HT-29 (cell line): ENCODE results near the gene DCP1A. TPM values are rescaled to one million over a fixed set of nuclear protein-coding genes. Genes with fewer than 3 reads are reported as not detected.
"Not testable (repeated sequence)": the region's sequence is repeated elsewhere in the genome, so short reads cannot be mapped to it uniquely, and the experiment has no call there.

Source experiments
- DNase-seq: peaks from one replicate; pipeline ENCODE4 v3.0.0-alpha.2; 2015; ENCODE audit warnings: low spot score
- total RNA-seq: library from RNA; depleted of rRNA; stranded (reverse); fragments of >200 nt; shearing (Covaris generic); gene quantifications from 2 replicates; pipeline ENCODE4 v1.2.3, GENCODE V29; 2014

The DCP1A gene
- total RNA-seq, 1 experiment from 2014 or later = 7.3 TPM

- no peak for DNase-seq
Observed at GRCh38 chr3:53267766-53268165, 79.6 kb downstream of the DCP1A start.

GRCh38 chr3:53264718-53265117, 82.6 kb downstream of the DCP1A start:
- peak; percentile 39 for DNase-seq

GRCh38 chr3:53263907-53264306, 83.4 kb downstream of the DCP1A start:
- no peak for DNase-seq

GRCh38 chr3:53261712-53262111, 85.6 kb downstream of the DCP1A start:
- no peak for DNase-seq

GRCh38 chr3:53260286-53260785, 87.0 kb downstream of the DCP1A start:
- no peak for DNase-seq

- no peak for DNase-seq
Observed at GRCh38 chr3:53259427-53260259, 87.7 kb downstream of the DCP1A start.

- no peak for DNase-seq
Observed at GRCh38 chr3:53258600-53259426, 88.5 kb downstream of the DCP1A start.

GRCh38 chr3:53257465-53257864, 89.9 kb downstream of the DCP1A start:
- DNase-seq = no peak

GRCh38 chr3:53256704-53257055, 90.7 kb downstream of the DCP1A start:
- DNase-seq = no peak

- DNase-seq = peak; percentile 80
Observed at GRCh38 chr3:53255775-53256703, 91.3 kb downstream of the DCP1A start, which contains the start of gene TKT. Gene TKT, minus strand, starts transcription at chr3:53256022. Its CDS starts 80 bp downstream, at chr3:53255942.

- DNase-seq = no peak
Observed at GRCh38 chr3:53255423-53255774, 91.9 kb downstream of the DCP1A start.

- DNase-seq = peak; percentile 67
Observed at GRCh38 chr3:53254509-53255422, 92.6 kb downstream of the DCP1A start.

GRCh38 chr3:53253707-53254508, 93.4 kb downstream of the DCP1A start:
- DNase-seq = no peak

- DNase-seq = not testable (repeated sequence)
Observed at GRCh38 chr3:53252947-53253322, 94.4 kb downstream of the DCP1A start.

- DNase-seq = no peak
Observed at GRCh38 chr3:53252096-53252946, 95.0 kb downstream of the DCP1A start.

- DNase-seq = no peak
Observed at GRCh38 chr3:53250881-53251605, 96.3 kb downstream of the DCP1A start.

- DNase-seq = no peak
Observed at GRCh38 chr3:53250453-53250852, 96.9 kb downstream of the DCP1A start.

GRCh38 chr3:53248161-53248560, 99.2 kb downstream of the DCP1A start:
- no peak for DNase-seq
